NT2/D1 (cell line): ENCODE measurements around the gene TRMT44.

Experiments used
- SUZ12 ChIP-seq: IDR thresholded peaks from 2 replicates; pipeline ENCODE4 v1.6.1; 2011; ENCODE audit not compliant: insufficient read length, insufficient read depth; ENCODE audit errors: extremely low read depth
- YY1 ChIP-seq: IDR thresholded peaks from 2 replicates; pipeline ENCODE4 v1.6.1; 2011; ENCODE audit not compliant: insufficient read length, insufficient read depth
- ZNF274 ChIP-seq: IDR thresholded peaks from 2 replicates; pipeline ENCODE4 v1.6.1; 2011; ENCODE audit warnings: mild to moderate bottlenecking, low read depth, low read length

- TF ChIP-seq YY1, result no peak
- TF ChIP-seq ZNF274, result no peak
- no peak for TF ChIP-seq SUZ12
Observed at GRCh38 chr4:8437281-8437680, 3.3 kb upstream of the TRMT44 start.
